ENCODE results near the gene TSKU.
"Not testable (repeated sequence)": the region's sequence is repeated elsewhere in the genome, so short reads cannot be mapped to it uniquely, and the experiment has no call there.

The TSKU gene

DNA sequence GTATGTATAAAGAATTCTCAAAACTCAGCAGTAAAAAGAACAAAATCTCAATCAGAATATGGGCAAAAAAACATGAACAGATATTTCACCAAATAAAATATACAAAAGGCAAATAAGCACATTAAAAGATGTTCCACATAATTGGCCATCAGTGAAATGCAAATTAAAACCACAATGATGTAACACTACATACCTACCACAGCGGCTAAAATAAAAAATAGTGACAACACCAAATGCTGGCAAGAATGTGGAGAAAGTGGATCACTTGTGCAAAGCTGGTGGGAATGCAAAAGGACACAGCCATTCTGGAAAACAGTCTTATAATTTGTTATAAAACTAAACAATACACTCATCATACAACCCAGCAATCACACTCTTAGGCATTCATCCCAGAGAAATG, 39.2 kb downstream of the TSKU start:
- in situ Hi-C loops (cut with HindIII; ENCODE audit: low sequenced_read_pairs), result no loop called here

- in situ Hi-C loops (cut with HindIII; ENCODE audit: low sequenced_read_pairs), result no loop called here
Observed at GRCh38 chr11:76823481-76824028, 40.4 kb downstream of the TSKU start.

- in situ Hi-C loops (cut with HindIII; ENCODE audit: low sequenced_read_pairs), result no loop called here
Observed at GRCh38 chr11:76824083-76824939, 41.2 kb downstream of the TSKU start.

GRCh38 chr11:76824980-76825725, 42.0 kb downstream of the TSKU start:
- in situ Hi-C loops (cut with HindIII; ENCODE audit: low sequenced_read_pairs), result no loop called here

DNA sequence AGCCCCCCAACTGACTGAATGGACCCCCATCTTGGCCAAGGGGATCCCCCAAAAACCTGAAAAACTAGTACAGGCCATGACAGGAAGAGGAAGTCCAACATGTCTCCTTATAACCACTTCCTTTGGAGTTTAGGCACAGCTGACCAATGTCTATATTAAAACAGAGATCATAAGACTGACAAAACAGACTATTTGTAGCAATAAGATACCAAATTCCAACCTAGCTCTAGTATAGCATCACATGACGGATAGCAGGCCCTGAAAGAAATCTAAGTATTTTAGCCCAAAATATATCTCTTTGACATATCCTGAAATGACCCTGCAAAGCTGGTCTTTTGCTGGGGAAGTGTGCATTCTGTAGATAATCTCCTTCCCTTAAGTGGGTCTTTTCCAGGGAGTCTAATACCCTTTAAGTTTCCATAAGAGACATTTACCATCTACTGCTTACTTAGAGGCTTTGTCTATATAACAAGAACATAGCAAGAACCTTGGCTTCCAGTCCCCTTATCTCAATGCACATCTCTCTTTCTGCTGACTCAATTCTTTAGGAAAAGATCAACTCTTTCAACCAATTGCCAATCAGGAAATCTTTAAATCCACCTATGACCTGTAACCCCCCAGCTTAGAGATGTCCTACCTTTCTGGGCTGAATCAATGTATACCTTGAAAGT, 42.7 kb downstream of the TSKU start:
- in situ Hi-C loops (cut with HindIII; ENCODE audit: low sequenced_read_pairs), result no loop called here

DNA sequence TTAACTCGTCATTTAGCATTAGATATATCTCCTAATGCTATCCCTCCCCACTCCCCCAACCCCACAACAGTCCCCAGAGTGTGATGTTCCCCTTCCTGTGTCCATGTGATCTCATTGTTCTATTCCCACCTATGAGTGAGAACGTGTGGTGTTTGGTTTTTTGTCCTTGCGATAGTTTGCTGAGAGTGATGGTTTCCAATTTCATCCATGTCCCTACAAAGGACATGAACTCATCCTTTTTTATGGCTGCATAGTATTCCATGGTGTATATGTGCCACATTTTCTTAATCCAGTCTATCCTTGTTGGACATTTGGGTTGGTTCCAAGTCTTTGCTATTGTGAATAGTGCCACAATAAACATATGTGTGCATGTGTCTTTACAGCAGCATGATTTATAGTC, 43.4 kb downstream of the TSKU start:
- in situ Hi-C loops (cut with HindIII; ENCODE audit: low sequenced_read_pairs), result not testable (repeated sequence)

DNA sequence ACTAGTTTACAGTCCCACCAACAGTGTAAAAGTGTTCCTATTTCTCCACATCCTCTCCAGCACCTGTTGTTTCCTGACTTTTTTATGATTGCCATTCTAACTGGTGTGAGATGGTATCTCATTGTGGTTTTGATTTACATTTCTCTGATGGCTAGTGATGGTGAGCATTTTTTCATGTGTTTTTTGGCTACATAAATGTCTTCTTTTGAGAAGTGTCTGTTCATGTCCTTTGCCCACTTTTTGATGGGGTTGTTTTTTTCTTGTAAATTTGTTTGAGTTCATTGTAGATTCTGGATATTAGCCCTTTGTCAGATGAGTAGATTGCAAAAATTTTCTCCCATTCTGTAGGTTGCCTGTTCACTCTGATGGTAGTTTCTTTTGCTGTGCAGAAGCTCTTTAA, 43.8 kb downstream of the TSKU start:
- in situ Hi-C loops (cut with HindIII; ENCODE audit: low sequenced_read_pairs), result not testable (repeated sequence)

- in situ Hi-C loops (cut with HindIII; ENCODE audit: low sequenced_read_pairs), result no loop called here
Observed at GRCh38 chr11:76830639-76831327, 47.6 kb downstream of the TSKU start.

- in situ Hi-C loops (cut with HindIII; ENCODE audit: low sequenced_read_pairs), result no loop called here
Observed at GRCh38 chr11:76831686-76832310, 48.6 kb downstream of the TSKU start.

GRCh38 chr11:76832361-76832760, 49.2 kb downstream of the TSKU start:
- in situ Hi-C loops (cut with HindIII; ENCODE audit: low sequenced_read_pairs), result no loop called here

GRCh38 chr11:76834151-76834550, 51.0 kb downstream of the TSKU start:
- in situ Hi-C loops (cut with HindIII; ENCODE audit: low sequenced_read_pairs), result no loop called here

DNA sequence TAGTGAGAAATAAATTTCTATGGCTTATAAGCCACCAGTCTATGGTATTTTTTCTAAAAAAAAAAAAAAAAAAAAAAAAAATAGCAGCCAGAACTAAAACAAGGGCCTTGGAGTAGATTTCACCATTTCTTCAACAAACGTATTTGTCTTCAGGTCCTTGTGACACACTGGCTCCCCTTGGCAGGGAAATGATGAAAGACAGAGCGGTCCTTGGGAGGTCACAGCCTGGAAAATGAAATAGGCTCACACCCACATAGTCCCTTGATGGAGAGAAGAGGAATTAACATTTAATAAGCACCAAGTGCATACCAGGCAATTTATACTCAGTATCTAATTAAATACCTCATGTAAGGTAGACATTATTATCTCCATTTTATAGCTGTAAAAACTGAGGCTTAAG, 51.9 kb downstream of the TSKU start:
- in situ Hi-C loops (cut with HindIII; ENCODE audit: low sequenced_read_pairs), result loop anchor here (5.0 kb wide), 1 partner anchor 38 kb away; no protein-coding TSS in a partner anchor

GRCh38 chr11:76835928-76836612, 52.9 kb downstream of the TSKU start:
- in situ Hi-C loops (cut with HindIII; ENCODE audit: low sequenced_read_pairs), result loop anchor here (5.0 kb wide), 1 partner anchor 39 kb away; no protein-coding TSS in a partner anchor

DNA sequence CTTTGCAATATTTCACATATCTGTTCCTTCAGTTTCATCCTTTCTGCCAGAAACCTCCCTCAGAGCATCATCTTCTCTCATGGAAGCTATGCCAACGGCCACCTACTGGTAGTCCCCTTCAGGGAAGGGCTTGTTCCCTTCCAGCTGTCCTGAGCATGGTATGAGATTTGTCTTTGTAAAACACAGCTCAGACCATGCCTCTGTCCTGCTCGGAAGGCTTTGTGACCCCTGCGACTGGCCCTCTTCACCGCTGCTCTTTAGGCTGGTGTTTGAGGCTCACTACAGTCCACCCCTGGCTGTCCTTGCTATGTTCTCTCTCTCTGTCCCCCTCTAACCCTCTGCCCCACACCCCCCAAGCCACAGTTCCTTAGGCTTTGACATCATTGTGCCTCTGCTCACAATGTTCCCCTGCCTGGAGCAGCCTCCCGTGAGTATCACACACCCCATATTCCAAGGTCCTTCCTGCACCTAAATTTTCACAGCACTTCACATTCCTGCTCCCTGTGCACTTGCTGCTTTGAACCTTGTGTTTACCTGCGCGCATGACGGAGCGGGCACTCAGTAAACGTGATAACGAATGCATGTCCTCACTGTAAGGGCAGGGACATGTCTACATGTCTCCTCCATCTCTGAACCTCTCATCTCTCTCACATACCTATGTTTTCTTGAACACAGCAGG, 53.6 kb downstream of the TSKU start:
- in situ Hi-C loops (cut with HindIII; ENCODE audit: low sequenced_read_pairs), result loop anchor here (5.0 kb wide), 1 partner anchor 39 kb away; no protein-coding TSS in a partner anchor

DNA sequence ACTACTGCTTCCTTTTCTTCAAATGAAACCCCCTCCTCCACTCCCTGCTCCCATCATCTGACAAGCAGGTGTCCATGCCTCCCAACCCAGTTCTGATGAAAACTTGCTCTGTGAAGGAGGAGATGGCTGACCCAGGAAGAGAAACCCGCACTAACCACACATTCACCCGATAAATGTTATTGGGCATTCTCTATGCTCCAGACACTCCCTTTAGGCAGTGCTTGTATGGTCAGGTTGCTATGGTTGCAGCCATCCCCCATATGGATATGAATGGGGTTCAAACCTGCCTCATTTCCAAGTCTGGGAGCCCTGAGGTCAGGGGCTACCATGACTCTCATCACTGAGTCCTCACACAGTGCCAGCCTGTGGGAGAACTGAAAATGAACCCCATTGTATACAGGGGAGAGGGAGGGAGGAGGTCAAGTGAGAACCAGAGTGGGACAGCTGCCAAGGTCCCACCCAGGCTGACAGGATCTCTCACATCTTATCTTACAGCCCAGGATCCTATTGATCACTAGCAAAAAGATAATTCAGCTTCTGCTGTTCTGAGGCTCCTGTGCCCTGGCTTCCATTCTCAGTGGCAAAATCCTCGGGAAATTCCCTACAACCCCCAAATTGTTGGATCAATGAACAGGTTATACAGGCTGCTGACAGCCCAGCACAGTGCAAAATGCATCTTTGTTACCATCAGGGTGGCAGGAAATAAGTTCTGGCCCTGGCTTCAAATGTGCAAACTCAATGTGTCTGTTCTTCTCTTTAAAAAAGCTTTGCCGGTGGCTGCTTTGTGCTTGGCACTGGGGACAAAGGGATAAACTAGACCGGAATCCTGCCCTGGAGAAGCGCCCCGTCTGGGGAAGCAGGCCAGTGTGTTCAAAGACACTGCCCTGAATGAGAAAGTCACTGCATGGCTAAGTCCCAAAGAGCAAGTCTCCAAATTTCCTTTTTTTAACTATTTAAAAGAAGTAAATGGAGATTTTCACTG, 54.8 kb downstream of the TSKU start:
- in situ Hi-C loops (cut with HindIII; ENCODE audit: low sequenced_read_pairs), result loop anchor here (5.0 kb wide), 1 partner anchor 41 kb away; no protein-coding TSS in a partner anchor

DNA sequence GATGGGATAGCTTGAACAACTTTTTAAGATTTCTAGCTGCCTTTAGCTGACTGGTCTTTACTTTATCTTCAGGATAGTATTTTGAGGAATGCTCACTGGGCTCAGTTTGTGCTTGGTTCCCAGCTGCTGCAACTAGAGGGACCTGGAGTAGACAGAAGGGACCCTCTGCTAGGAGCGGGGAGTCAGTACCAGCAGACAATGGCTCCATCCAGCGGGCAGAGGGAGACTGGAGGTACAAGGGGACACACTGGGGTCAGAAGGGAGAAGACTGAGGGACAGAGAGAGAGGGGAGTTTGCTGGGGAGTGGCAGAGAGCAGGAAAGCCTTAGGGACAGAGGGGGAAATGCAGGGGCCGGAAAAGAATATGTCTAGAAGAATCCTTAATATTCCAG, 55.5 kb downstream of the TSKU start:
- in situ Hi-C loops (cut with HindIII; ENCODE audit: low sequenced_read_pairs), result loop anchor here (5.0 kb wide), 1 partner anchor 41 kb away; no protein-coding TSS in a partner anchor

GRCh38 chr11:76839311-76839710, 56.2 kb downstream of the TSKU start:
- in situ Hi-C loops (cut with HindIII; ENCODE audit: low sequenced_read_pairs), result loop anchor here (5.0 kb wide), 1 partner anchor 42 kb away; no protein-coding TSS in a partner anchor
